B cell (primary cell): ENCODE measurements around the gene ZSCAN31. TPM values are rescaled to one million over a fixed set of nuclear protein-coding genes. Genes with fewer than 3 reads are reported as not detected.

ENCODE experiments used
- ATAC-seq: fragments of 200-7000 bp; cut with Tn5 transposase; one replicate; pipeline ENCODE4 v1.10.0; 2021; ENCODE audit warnings: low read depth, mild to moderate bottlenecking, moderate number of reproducible peaks, moderate library complexity
- CTCF ChIA-PET: fragments of 350-600 bp; sonication (Branson Sonifier 250); formaldehyde crosslinking; loops from one replicate; lab custom pipeline; 2021; ENCODE audit warnings: antibody characterized with exemption, inconsistent platforms; lab: Charles Lee
- POLR2A ChIA-PET: fragments of 350-600 bp; sonication (Branson Sonifier 250); formaldehyde crosslinking; loops from one replicate; lab custom pipeline; 2021; ENCODE audit warnings: antibody characterized with exemption; lab: Charles Lee
- DNase-seq: peaks from one replicate; pipeline ENCODE4 v3.0.0; 2013
- H2AFZ ChIP-seq: 2 replicates; pipeline ENCODE4 v1.6.1; 2012; ENCODE audit warnings: mild to moderate bottlenecking, low read depth, low read length; ENCODE audit not compliant: insufficient read depth, poor library complexity, severe bottlenecking
- H3K27ac ChIP-seq, 2 donors: 1 replicate in 1 of 2; 2 replicates in 1 of 2; pipeline ENCODE4 v1.5.1; 2012 to 2013; ENCODE audit warnings: low read length in 2 of 2, mild to moderate bottlenecking in 2 of 2, moderate library complexity in 1 of 2
- H3K27me3 ChIP-seq, 4 experiments: fragments of 200-600 bp in 1 of 4; sonication (generic) in 1 of 4; replicated peaks in 1 of 4; 1 replicate in 2 of 4; 2 replicates in 2 of 4; pipeline versions ENCODE4 v1.6.1 to v1.7.0; 2013 to 2016; ENCODE audit warnings: low read length in 3 of 4, mild to moderate bottlenecking in 2 of 4, mixed read lengths in 1 of 4, moderate library complexity in 1 of 4; ENCODE audit not compliant: insufficient read depth in 4 of 4, control insufficient read depth in 3 of 4; ENCODE audit errors: control extremely low read depth in 1 of 4
- H3K36me3 ChIP-seq, 2 experiments: replicated peaks in 1 of 2; 1 replicate in 1 of 2; 2 replicates in 1 of 2; pipeline versions ENCODE4 v1.6.1 to v1.7.1; 2013; ENCODE audit warnings: low read length in 1 of 2; ENCODE audit not compliant: insufficient read depth in 2 of 2, control insufficient read depth in 1 of 2; ENCODE audit errors: control extremely low read depth in 1 of 2, extremely low read depth in 1 of 2
- H3K4me1 ChIP-seq, 2 donors: fragments of 200-600 bp in 1 of 2; sonication (generic) in 1 of 2; 1 replicate in 1 of 2; 2 replicates in 1 of 2; pipeline versions ENCODE4 v1.5.1 to v1.6.1; 2013 to 2017; ENCODE audit warnings: low read length in 2 of 2; ENCODE audit not compliant: control insufficient read depth in 2 of 2, insufficient read depth in 2 of 2
- H3K4me2 ChIP-seq: replicated peaks from 2 replicates; pipeline ENCODE3; 2012; ENCODE audit warnings: mild to moderate bottlenecking, low read depth, low read length; ENCODE audit not compliant: poor library complexity, severe bottlenecking
- H3K4me3 ChIP-seq, 5 experiments: fragments of 200-600 bp in 1 of 5; sonication (generic) in 1 of 5; 1 replicate in 3 of 5; 2 replicates in 2 of 5; pipeline versions ENCODE4 v1.5.1 to v1.7.0; 2011 to 2016; ENCODE audit warnings: low read length in 4 of 5, mild to moderate bottlenecking in 4 of 5, low read depth in 2 of 5, control low read depth in 1 of 5, moderate library complexity in 1 of 5; ENCODE audit not compliant: insufficient read depth in 1 of 5; ENCODE audit errors: control extremely low read depth in 1 of 5, extremely low read depth in 1 of 5
- H3K79me2 ChIP-seq: fragments of 200-600 bp; sonication (generic); one replicate; pipeline ENCODE4 v1.6.0; 2016; ENCODE audit warnings: low read length; ENCODE audit not compliant: control insufficient read depth, insufficient read depth
- H3K9ac ChIP-seq: fragments of 200-600 bp; sonication (generic); 2 replicates; pipeline ENCODE4 v1.6.1; 2017; ENCODE audit warnings: mild to moderate bottlenecking, low read length, moderate library complexity
- H3K9me3 ChIP-seq, 3 donors: one replicate each; pipeline versions ENCODE4 v1.6.1 to v1.7.1; 2013; ENCODE audit warnings: low read length in 2 of 3; ENCODE audit not compliant: control insufficient read depth in 2 of 3, insufficient read depth in 1 of 3; ENCODE audit errors: control extremely low read depth in 1 of 3
- H4K20me1 ChIP-seq: 2 replicates; pipeline ENCODE4 v1.6.0; 2012; ENCODE audit warnings: mild to moderate bottlenecking, low read length; ENCODE audit not compliant: insufficient read depth, control insufficient read depth, poor library complexity, severe bottlenecking
- H3K27ac Mint-ChIP-seq: one replicate; pipeline ENCODE4 v1.8.0; 2021; ENCODE audit warnings: mixed read lengths
- H3K27me3 Mint-ChIP-seq: one replicate; pipeline ENCODE4 v1.8.0; 2021; ENCODE audit warnings: mixed read lengths
- H3K4me1 Mint-ChIP-seq: one replicate; pipeline ENCODE4 v1.8.0; 2021; ENCODE audit warnings: mixed read lengths
- H3K4me3 Mint-ChIP-seq: one replicate; pipeline ENCODE4 v1.8.0; 2021; ENCODE audit warnings: mixed read lengths
- H3K9me3 Mint-ChIP-seq: one replicate; pipeline ENCODE4 v1.8.0; 2022; ENCODE audit warnings: mixed read lengths; ENCODE audit not compliant: insufficient read depth
- CTCF ChIP-seq: fragments of 200-600 bp; IDR thresholded peaks from one replicate; pipeline ENCODE4 v1.8.0; 2022; ENCODE audit warnings: antibody characterized with exemption, mild to moderate bottlenecking
- EZH2 ChIP-seq: IDR thresholded peaks from 2 replicates; pipeline ENCODE4 v1.6.1; 2012; ENCODE audit warnings: borderline replicate concordance, low read depth, mild to moderate bottlenecking, moderate library complexity, low read length; ENCODE audit not compliant: insufficient read depth, poor library complexity, severe bottlenecking
- WGBS: methylation state at CpG from one replicate; pipeline ENCODE4 v1.1.5; 2013; ENCODE audit warnings: missing lambda C conversion rate; ENCODE audit not compliant: insufficient coverage; 5-methylcytosine and 5-hydroxymethylcytosine counted together
- intact Hi-C: fragments of 100-400 bp; cut with micrococcal nuclease; formaldehyde crosslinking; loops from one replicate; pipeline ENCODE4 v1.10.0; 2022
- polyA plus RNA-seq: library from polyadenylated mRNA; depleted of rRNA; stranded (reverse); fragments of >200 nt; gene quantifications from 2 replicates; pipeline ENCODE4 v1.2.3, GENCODE V29; 2012
- total RNA-seq, 2 donors: library from RNA; stranded (reverse); fragments of 120-200 nt in 1 of 2; gene quantifications; 1 replicate in 1 of 2; 2 replicates in 1 of 2; pipeline versions ENCODE4 v1.2.3 to v1.2.4, GENCODE V29; 2013 to 2022

Gene ZSCAN31
- total and polyA plus RNA-seq, 2 donors (not counting 1 experiment from before 2014, with no cell fraction given), result 1.9 to 4.6 TPM

GRCh38 chr6:28315628-28316027 lies 20.3 kb downstream of the ZSCAN31 start:
- Histone ChIP-seq H3K9ac (no peak overlapping the region), H3K36me3 (no peaks in the 10 kb centered on the region), H3K79me2 (no peaks in the 10 kb centered on the region), H3K4me1 (no peaks in the 10 kb centered on the region), H3K9me3 (peaks cover 0 to 6% (median 0%) of the 10 kb centered on the region in 3 donors), H3K4me3 (no peak overlapping the region), H3K27me3 (peaks cover 0 to 12% (median 0%) of the 10 kb centered on the region in 4 experiments), H3K4me2 (no peak overlapping the region), H2AFZ (no peak overlapping the region), H4K20me1 (no peaks in the 10 kb centered on the region), H3K27ac (no peak overlapping the region)
- Mint-ChIP-seq H3K27ac (no peak overlapping the region), H3K9me3 (no peaks in the 10 kb centered on the region), H3K4me1 (no peaks in the 10 kb centered on the region), H3K27me3 (peaks cover 5% of the 10 kb centered on the region), H3K4me3 (no peak overlapping the region)
- no peak for DNase-seq
- POLR2A ChIA-PET, result no interaction called here
- no peak for TF ChIP-seq EZH2
- no peak for TF ChIP-seq CTCF
- ATAC-seq, result no peak
- 100% methylated on average over 3 of the region's 3 CpGs for WGBS
- intact Hi-C loops, result no loop called here
- CTCF ChIA-PET, result interaction anchor here (1.1 kb wide), 1 partner anchor 12 kb away, joined by 3 read pairs; no protein-coding TSS in a partner anchor

GRCh38 chr6:28312939-28313338 lies 23.0 kb downstream of the ZSCAN31 start:
- H3K4me3 Mint-ChIP-seq, result no peak overlapping the region
- CTCF ChIA-PET, result no interaction called here
- 96% methylated on average over 23 of the region's 23 CpGs for WGBS

More at GRCh38 chr6:28312939-28313338, 23.0 kb downstream of the ZSCAN31 start:
- Mint-ChIP-seq H3K27ac (no peak overlapping the region), H3K9me3 (no peaks in the 10 kb centered on the region), H3K27me3 (peaks cover 8% of the 10 kb centered on the region), H3K4me1 (no peaks in the 10 kb centered on the region)
- peaks cover 0 to 12% (median 0%) of the 10 kb centered on the region in 4 experiments for H3K27me3 ChIP-seq
- ATAC-seq (no peak), DNase-seq (no peak)
- no peaks in the 10 kb centered on the region for H3K36me3 ChIP-seq
- H3K9ac ChIP-seq, result no peak overlapping the region
- no peaks in the 10 kb centered on the region for H4K20me1 ChIP-seq
- H3K27ac ChIP-seq, result no peak overlapping the region
- POLR2A ChIA-PET, result interaction anchor here (0.7 kb wide), 1 partner anchor 47 kb away, joined by 3 read pairs; no protein-coding TSS in a partner anchor
- no peak overlapping the region for H3K4me3 ChIP-seq
- H3K4me1 ChIP-seq, result no peaks in the 10 kb centered on the region
- no peaks in the 10 kb centered on the region for H3K79me2 ChIP-seq
- intact Hi-C loops, result no loop called here
- no peak overlapping the region for H3K4me2 ChIP-seq
- no peak overlapping the region for H2AFZ ChIP-seq
- H3K9me3 ChIP-seq, result peaks cover 0 to 6% (median 0%) of the 10 kb centered on the region in 3 donors
- TF ChIP-seq CTCF, result no peak
- TF ChIP-seq EZH2, result no peak
